HEK293 (cell line): ENCODE measurements around the gene DAP.

ENCODE experiments used
- CTCF ChIA-PET: fragments of 350-600 bp; formaldehyde crosslinking; extraction: SDS; loops from one replicate; lab custom pipeline; 2021; ENCODE audit warnings: antibody characterized with exemption; lab: Yijun Ruan, JAX
- POLR2A ChIA-PET: fragments of 300-600 bp; formaldehyde crosslinking; extraction: SDS; loops from one replicate; lab custom pipeline; 2020; ENCODE audit warnings: antibody characterized with exemption, inconsistent platforms; lab: Yijun Ruan, JAX
- H3K27ac ChIP-seq: fragments of 200-500 bp; sonication (Bioruptor generic); 2 replicates; pipeline ENCODE4 v1.5.1; 2014; ENCODE audit warnings: low read depth, low read length, control low read depth, inconsistent platforms; ENCODE audit errors: extremely low read depth
- H3K36me3 ChIP-seq, 2 experiments: fragments of 200-500 bp in 1 of 2; sonication (Bioruptor generic) in 1 of 2; 1 replicate in 1 of 2; 2 replicates in 1 of 2; pipeline ENCODE4 v1.5.1; 2014 to 2017; ENCODE audit warnings: inconsistent platforms in 2 of 2, low read length in 2 of 2; ENCODE audit not compliant: control insufficient read depth in 2 of 2, insufficient read depth in 1 of 2
- H3K4me1 ChIP-seq: fragments of 200-500 bp; sonication (Bioruptor generic); 2 replicates; pipeline ENCODE4 v1.5.1; 2014; ENCODE audit warnings: mild to moderate bottlenecking, low read length, inconsistent platforms; ENCODE audit not compliant: control insufficient read depth, insufficient read depth
- H3K4me3 ChIP-seq: 2 replicates; pipeline ENCODE4 v1.5.1; 2011; ENCODE audit warnings: low read depth, mild to moderate bottlenecking, control low read depth, low read length, moderate library complexity
- H3K9me3 ChIP-seq: fragments of 200-500 bp; sonication (Bioruptor generic); 2 replicates; pipeline ENCODE4 v1.5.1; 2014; ENCODE audit warnings: low read depth, low read length, inconsistent platforms; ENCODE audit not compliant: control insufficient read depth, insufficient read depth
- BCL11A ChIP-seq: fragments of 450-650 bp; formaldehyde crosslinking; IDR thresholded peaks from 2 replicates; pipeline ENCODE4 v1.5.1; 2016; ENCODE audit warnings: low read depth, missing biosample characterization, missing genetic modification characterization
- HOXC10 ChIP-seq: sonication (generic); formaldehyde crosslinking; IDR thresholded peaks from 2 replicates; pipeline ENCODE4 v1.8.1; 2023; ENCODE audit warnings: mild to moderate bottlenecking, missing genetic modification reagents
- KLF17 ChIP-seq: fragments of 450-650 bp; formaldehyde crosslinking; IDR thresholded peaks from 2 replicates; pipeline ENCODE4 v1.5.1; 2016; ENCODE audit warnings: missing biosample characterization, missing genetic modification characterization
- OSR2 ChIP-seq: fragments of 450-650 bp; formaldehyde crosslinking; IDR thresholded peaks from 2 replicates; pipeline ENCODE4 v1.5.1; 2016; ENCODE audit warnings: missing biosample characterization, missing genetic modification characterization
- OVOL3 ChIP-seq: fragments of 450-650 bp; formaldehyde crosslinking; IDR thresholded peaks from 2 replicates; pipeline ENCODE4 v1.5.1; 2016; ENCODE audit warnings: missing biosample characterization, missing genetic modification characterization
- PRDM4 ChIP-seq: fragments of 450-650 bp; formaldehyde crosslinking; IDR thresholded peaks from 2 replicates; pipeline ENCODE4 v1.5.1; 2017; ENCODE audit warnings: missing biosample characterization, missing genetic modification characterization
- YY2 ChIP-seq: fragments of 450-650 bp; formaldehyde crosslinking; IDR thresholded peaks from 2 replicates; pipeline ENCODE4 v1.5.1; 2016; ENCODE audit warnings: missing biosample characterization, missing genetic modification characterization
- ZBTB20 ChIP-seq: fragments of 450-650 bp; formaldehyde crosslinking; IDR thresholded peaks from 2 replicates; pipeline ENCODE4 v1.5.1; 2016; ENCODE audit warnings: missing biosample characterization, missing genetic modification characterization
- ZNF133 ChIP-seq: fragments of 450-650 bp; formaldehyde crosslinking; IDR thresholded peaks from 2 replicates; pipeline ENCODE4 v1.5.1; 2016; ENCODE audit warnings: missing biosample characterization, missing genetic modification characterization
- ZNF155 ChIP-seq: fragments of 450-650 bp; formaldehyde crosslinking; IDR thresholded peaks from 2 replicates; pipeline ENCODE4 v1.5.1; 2016; ENCODE audit warnings: missing biosample characterization, missing genetic modification characterization
- ZNF18 ChIP-seq: fragments of 450-650 bp; formaldehyde crosslinking; IDR thresholded peaks from 2 replicates; pipeline ENCODE4 v1.5.1; 2016; ENCODE audit warnings: missing biosample characterization, missing genetic modification characterization
- ZNF19 ChIP-seq: fragments of 450-650 bp; formaldehyde crosslinking; IDR thresholded peaks from 2 replicates; pipeline ENCODE4; 2016; ENCODE audit warnings: missing biosample characterization, missing genetic modification characterization, low read depth
- ZNF221 ChIP-seq: fragments of 450-650 bp; formaldehyde crosslinking; IDR thresholded peaks from 2 replicates; pipeline ENCODE4 v1.5.1; 2017; ENCODE audit warnings: missing biosample characterization, missing genetic modification characterization, borderline replicate concordance
- ZNF341 ChIP-seq: fragments of 450-650 bp; formaldehyde crosslinking; IDR thresholded peaks from 2 replicates; pipeline ENCODE4; 2016; ENCODE audit warnings: low read depth, missing biosample characterization, missing genetic modification characterization
- ZNF37A ChIP-seq: fragments of 450-650 bp; IDR thresholded peaks from 2 replicates; pipeline ENCODE4 v1.5.1; 2018; ENCODE audit warnings: missing biosample characterization, missing genetic modification characterization
- ZNF433 ChIP-seq: fragments of 450-650 bp; formaldehyde crosslinking; IDR thresholded peaks from 2 replicates; pipeline ENCODE4 v1.5.1; 2016; ENCODE audit warnings: missing biosample characterization, missing genetic modification characterization, low read depth
- ZNF558 ChIP-seq: fragments of 450-650 bp; formaldehyde crosslinking; IDR thresholded peaks from 2 replicates; pipeline ENCODE4 v1.5.1; 2016; ENCODE audit warnings: missing biosample characterization, missing genetic modification characterization
- ZNF596 ChIP-seq: fragments of 450-650 bp; IDR thresholded peaks from 2 replicates; pipeline ENCODE4 v1.5.0; 2018; ENCODE audit warnings: missing biosample characterization, mild to moderate bottlenecking, missing genetic modification characterization, moderate library complexity
- ZNF600 ChIP-seq: fragments of 450-650 bp; formaldehyde crosslinking; IDR thresholded peaks from 2 replicates; pipeline ENCODE4 v1.5.1; 2016; ENCODE audit warnings: missing biosample characterization, missing genetic modification characterization
- ZNF707 ChIP-seq: fragments of 450-650 bp; formaldehyde crosslinking; IDR thresholded peaks from 2 replicates; pipeline ENCODE4 v1.5.1; 2016; ENCODE audit warnings: missing biosample characterization, missing genetic modification characterization
- ZNF791 ChIP-seq: fragments of 450-650 bp; formaldehyde crosslinking; IDR thresholded peaks from 2 replicates; pipeline ENCODE4 v1.5.1; 2016; ENCODE audit warnings: missing biosample characterization, missing genetic modification characterization
- ZSCAN23 ChIP-seq: fragments of 450-650 bp; formaldehyde crosslinking; IDR thresholded peaks from 2 replicates; pipeline ENCODE4 v1.5.1; 2016; ENCODE audit warnings: missing biosample characterization, missing genetic modification characterization
- ZSCAN30 ChIP-seq: fragments of 450-650 bp; IDR thresholded peaks from 2 replicates; pipeline ENCODE4 v1.5.1; 2018; ENCODE audit warnings: missing biosample characterization, mild to moderate bottlenecking, missing genetic modification characterization, moderate library complexity
- TF ChIP-seq, protein P1 (sequence below): fragments of 450-650 bp; formaldehyde crosslinking; IDR thresholded peaks from 2 replicates; pipeline ENCODE4 v1.5.1; 2016; ENCODE audit warnings: missing biosample characterization, missing genetic modification characterization
- TF ChIP-seq, protein P2 (sequence below): fragments of 450-650 bp; formaldehyde crosslinking; IDR thresholded peaks from 2 replicates; pipeline ENCODE4 v1.5.1; 2016; ENCODE audit warnings: missing biosample characterization, missing genetic modification characterization

Gene DAP

GRCh38 chr5:10744681-10745080, 16.4 kb downstream of the DAP start:
- Histone ChIP-seq H3K4me3 (no peak overlapping the region), H3K36me3 (peaks cover 18 to 56% of the 10 kb centered on the region in 2 experiments), H3K27ac (no peak overlapping the region), H3K9me3 (no peaks in the 10 kb centered on the region), H3K4me1 (no peaks in the 10 kb centered on the region)
- TF ChIP-seq ZNF155 (no peak), ZNF596 (no peak), ZNF558 (tag by site-specific recombination) (no peak), ZNF433 (no peak), ZBTB20 (tag by site-specific recombination) (no peak), ZNF600 (tag by site-specific recombination) (no peak)
- ChIA-PET POLR2A (interaction anchor here (1.2 kb wide), 1 partner anchor 8 kb away, joined by 3 read pairs; no protein-coding TSS in a partner anchor), CTCF (no interaction called here)

- TF ChIP-seq OSR2 (tag by site-specific recombination) (no peak), ZNF791 (tag by site-specific recombination) (no peak), ZSCAN30 (tag by site-specific recombination) (no peak), OVOL3 (tag by site-specific recombination) (no peak), YY2 (tag by site-specific recombination) (no peak), KLF17 (tag by site-specific recombination) (no peak), ZNF221 (tag by site-specific recombination) (no peak), BCL11A (no peak), ZNF37A (no peak)
- TF ChIP-seq, protein P1, sequence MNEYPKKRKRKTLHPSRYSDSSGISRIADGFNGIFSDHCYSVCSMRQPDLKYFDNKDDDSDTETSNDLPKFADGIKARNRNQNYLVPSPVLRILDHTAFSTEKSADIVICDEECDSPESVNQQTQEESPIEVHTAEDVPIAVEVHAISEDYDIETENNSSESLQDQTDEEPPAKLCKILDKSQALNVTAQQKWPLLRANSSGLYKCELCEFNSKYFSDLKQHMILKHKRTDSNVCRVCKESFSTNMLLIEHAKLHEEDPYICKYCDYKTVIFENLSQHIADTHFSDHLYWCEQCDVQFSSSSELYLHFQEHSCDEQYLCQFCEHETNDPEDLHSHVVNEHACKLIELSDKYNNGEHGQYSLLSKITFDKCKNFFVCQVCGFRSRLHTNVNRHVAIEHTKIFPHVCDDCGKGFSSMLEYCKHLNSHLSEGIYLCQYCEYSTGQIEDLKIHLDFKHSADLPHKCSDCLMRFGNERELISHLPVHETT (tag by site-specific recombination): no peak
- CTCF ChIA-PET: interaction anchor here (0.7 kb wide), 1 partner anchor 699 kb away, joined by 3 read pairs; no protein-coding TSS in a partner anchor
- H3K36me3 ChIP-seq: peaks cover 18 to 52% of the 10 kb centered on the region in 2 experiments
Measured at GRCh38 chr5:10743951-10744350, 17.1 kb downstream of the DAP start.

DNA sequence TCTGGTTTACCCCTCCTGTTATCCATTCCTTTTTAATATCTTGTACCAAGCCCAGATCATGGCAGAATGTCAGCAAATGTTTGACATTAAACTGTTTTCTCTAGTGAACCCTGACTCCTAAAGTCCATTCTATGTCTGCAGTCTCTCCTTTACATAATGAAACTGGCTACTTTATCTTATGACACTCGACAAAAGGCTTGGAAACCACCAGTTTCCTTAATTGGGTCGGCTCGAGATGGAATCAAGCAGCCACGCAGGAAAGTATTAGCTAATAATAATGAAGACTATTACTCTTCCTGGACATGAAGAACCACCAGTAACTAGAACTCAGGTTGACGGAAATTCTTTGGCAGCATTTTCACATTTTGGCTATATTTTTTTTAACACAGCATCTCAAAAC, 17.5 kb downstream of the DAP start:
- H3K9me3 ChIP-seq: no peaks in the 10 kb centered on the region
- CTCF ChIA-PET: interaction anchor here (0.7 kb wide), 1 partner anchor 698 kb away, joined by 3 read pairs; no protein-coding TSS in a partner anchor
- no peaks in the 10 kb centered on the region for H3K4me1 ChIP-seq
- POLR2A ChIA-PET: interaction anchor here (1.2 kb wide), 1 partner anchor 9 kb away, joined by 3 read pairs; no protein-coding TSS in a partner anchor
- H3K36me3 ChIP-seq: peaks cover 18 to 52% of the 10 kb centered on the region in 2 experiments
- H3K27ac ChIP-seq: no peak overlapping the region
- no peak overlapping the region for H3K4me3 ChIP-seq
- TF ChIP-seq, protein P2, sequence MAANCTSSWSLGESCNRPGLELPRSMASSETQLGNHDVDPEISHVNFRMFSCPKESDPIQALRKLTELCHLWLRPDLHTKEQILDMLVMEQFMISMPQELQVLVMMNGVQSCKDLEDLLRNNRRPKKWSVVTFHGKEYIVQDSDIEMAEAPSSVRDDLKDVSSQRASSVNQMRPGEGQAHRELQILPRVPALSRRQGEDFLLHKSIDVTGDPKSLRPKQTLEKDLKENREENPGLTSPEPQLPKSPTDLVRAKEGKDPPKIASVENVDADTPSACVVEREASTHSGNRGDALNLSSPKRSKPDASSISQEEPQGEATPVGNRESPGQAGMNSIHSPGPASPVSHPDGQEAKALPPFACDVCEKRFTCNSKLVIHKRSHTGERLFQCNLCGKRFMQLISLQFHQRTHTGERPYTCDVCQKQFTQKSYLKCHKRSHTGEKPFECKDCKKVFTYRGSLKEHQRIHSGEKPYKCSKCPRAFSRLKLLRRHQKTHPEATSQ (tag by site-specific recombination): no peak
- TF ChIP-seq ZNF133 (tag by site-specific recombination): no peak
- no peak for TF ChIP-seq ZNF341 (tag by site-specific recombination)
- TF ChIP-seq PRDM4 (tag by site-specific recombination): no peak
- TF ChIP-seq ZNF707 (tag by site-specific recombination): no peak
- no peak for TF ChIP-seq HOXC10 (CRISPR knock-in tag)
- TF ChIP-seq KLF17 (tag by site-specific recombination): no peak
- TF ChIP-seq ZNF19 (tag by site-specific recombination): no peak
- no peak for TF ChIP-seq ZNF18 (tag by site-specific recombination)
- TF ChIP-seq ZNF558 (tag by site-specific recombination): no peak
- TF ChIP-seq ZSCAN23: no peak

More at GRCh38 chr5:10743951-10744350, 17.1 kb downstream of the DAP start:
- Histone ChIP-seq H3K9me3 (no peaks in the 10 kb centered on the region), H3K4me1 (no peaks in the 10 kb centered on the region), H3K4me3 (no peak overlapping the region), H3K27ac (no peak overlapping the region)
- POLR2A ChIA-PET: interaction anchor here (1.2 kb wide), 1 partner anchor 9 kb away, joined by 3 read pairs; no protein-coding TSS in a partner anchor
